NCI-H82 treated with DMSO at 0.1 percent for 48 hours (cell line): ENCODE results near the gene P2RY11.

Experiments
- DNase-seq: peaks from one replicate; lab custom pipeline; 2025; ENCODE audit not compliant: unreplicated experiment; lab: John Stamatoyannopoulos, UW

P2RY11 gene

DNA sequence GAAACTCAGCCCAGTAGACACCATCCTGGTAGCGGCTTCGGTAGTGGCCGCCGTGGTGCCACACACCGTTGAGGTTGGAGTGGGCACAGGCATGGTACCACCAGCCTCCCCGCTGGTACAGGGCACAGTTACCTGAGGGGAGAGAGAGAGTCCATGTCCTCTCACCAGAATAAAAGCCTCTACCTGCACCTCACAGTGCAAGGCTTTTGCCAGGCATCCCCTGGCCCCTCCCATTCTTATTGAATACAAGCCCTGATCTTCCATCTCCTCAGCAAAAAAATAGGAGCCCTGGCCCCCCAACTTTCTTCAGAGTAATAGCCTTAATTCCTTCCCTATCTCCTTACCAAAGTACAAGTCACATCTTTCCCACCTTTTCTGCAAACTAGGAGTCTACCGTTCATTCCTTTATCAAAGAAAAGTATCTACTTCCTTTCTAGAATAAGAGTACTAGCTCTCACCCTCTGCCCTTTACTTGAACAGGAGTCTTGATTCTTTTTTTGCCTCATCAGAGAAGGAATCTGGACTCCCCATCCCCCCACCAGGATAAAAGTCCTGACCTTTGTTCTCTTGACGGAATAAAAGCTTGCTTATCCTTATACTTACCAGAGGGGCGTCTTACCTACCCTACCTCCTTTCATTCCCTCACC lies 18.7 kb upstream of the P2RY11 start:
- no peak for DNase-seq

DNA sequence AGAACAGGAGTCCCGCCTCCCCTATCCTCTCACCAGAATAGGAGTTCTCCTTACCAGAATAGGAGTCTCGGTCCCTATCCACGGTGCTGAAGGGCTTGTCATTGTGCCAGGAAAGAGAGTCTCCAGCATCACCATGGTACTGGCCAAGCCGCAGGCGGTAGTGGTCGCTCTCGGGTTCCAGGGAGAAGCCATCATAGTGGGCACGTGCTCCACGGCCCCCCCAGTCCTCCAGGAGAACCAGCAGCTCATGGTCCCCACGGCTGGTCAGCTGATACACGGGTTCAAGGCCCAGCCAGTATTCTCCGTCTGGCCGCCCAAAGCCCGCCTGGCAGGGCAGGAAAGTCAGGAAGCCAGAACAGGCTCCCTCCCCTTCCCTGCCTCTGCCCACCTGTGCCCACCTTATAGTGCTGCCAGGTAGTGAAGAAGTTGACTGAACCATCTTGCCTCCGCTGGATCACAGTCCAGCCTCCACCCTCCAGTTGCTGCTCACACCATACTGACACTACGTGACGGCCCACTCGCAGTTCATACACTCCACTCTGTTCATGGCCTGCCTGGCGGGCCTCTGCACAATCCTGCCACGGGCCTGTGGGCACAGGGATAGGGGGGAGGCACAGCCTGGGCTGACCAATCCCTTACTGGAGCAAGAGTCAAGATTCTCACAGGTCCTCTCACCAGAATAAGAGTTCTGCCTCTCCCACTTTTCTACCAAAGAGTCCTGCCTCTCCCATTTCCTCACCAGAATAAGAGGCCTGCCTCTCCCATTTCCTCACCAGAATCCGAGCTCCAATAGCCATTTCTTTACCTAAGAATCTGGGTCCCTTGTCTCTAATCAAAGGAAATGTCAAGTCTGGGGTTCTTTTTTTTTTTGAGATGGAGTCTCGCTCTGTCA lies 18.0 kb upstream of the P2RY11 start:
- no peak for DNase-seq

DNA sequence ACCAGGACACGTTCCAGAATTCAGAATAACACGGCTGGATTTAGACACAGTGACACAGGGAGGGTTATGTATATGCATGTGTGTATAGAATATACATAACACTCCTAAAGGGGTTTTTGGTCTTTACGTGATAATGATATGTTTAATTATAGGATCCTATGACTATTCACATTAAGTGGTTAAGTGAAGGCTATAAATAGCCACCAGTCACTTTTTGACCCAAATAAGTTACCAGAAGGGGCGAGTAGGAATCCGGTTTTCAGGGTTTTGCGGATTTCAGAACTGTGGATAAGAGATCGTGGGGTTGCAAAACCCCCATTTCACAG lies 15.9 kb upstream of the P2RY11 start:
- no peak for DNase-seq

DNA sequence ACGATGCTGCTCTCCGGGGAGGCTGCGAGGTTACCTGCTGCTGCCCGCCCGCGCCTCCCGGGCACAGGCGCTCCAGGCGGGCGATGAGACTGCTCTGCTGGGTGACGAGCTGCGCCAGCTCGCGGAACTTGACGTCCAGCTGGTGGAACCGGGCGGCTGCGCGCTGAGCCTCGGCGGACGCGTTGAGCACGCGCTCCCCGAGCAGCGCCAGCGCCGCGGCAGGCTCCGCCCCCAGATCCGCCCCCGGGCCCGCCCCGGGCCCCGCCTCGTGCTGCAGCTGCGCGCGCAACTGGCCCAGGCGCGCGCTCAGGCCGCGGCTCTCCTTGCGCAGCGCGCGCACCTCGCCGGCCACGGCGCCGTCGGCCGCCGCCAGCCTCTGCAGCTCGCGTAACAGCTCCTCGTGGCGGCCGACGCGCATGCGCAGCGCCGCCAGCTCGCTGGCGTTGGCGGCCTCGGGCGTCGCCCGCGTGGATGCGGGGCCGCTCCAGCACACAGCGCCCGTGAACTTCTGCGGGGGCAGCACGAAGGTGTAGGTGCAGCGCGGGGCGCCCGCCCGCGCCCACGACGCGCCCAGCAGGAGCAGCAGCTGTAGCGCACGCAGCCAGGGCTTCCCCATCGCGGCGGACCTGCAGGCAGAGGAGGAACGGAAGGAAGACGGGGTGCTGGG lies 15.4 kb upstream of the P2RY11 start:
- DNase-seq: peak; percentile 31

DNA sequence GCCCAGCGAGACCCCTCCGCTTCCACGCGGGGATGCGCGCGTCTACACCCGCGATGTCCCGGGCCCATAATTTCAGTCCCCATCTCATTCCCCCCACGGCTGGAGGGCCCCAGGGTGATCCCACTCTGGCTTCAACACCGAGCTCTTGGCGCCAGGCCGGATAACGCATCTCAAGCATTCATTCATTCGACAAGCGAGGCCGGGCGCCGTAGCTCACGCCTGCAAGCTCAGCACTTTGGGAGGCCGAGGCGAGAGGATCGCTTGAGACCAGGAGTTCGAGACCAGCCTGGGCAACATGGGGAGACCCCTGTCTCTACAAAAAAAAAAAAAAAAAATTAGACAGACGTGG lies 14.9 kb upstream of the P2RY11 start:
- DNase-seq: no peak

DNA sequence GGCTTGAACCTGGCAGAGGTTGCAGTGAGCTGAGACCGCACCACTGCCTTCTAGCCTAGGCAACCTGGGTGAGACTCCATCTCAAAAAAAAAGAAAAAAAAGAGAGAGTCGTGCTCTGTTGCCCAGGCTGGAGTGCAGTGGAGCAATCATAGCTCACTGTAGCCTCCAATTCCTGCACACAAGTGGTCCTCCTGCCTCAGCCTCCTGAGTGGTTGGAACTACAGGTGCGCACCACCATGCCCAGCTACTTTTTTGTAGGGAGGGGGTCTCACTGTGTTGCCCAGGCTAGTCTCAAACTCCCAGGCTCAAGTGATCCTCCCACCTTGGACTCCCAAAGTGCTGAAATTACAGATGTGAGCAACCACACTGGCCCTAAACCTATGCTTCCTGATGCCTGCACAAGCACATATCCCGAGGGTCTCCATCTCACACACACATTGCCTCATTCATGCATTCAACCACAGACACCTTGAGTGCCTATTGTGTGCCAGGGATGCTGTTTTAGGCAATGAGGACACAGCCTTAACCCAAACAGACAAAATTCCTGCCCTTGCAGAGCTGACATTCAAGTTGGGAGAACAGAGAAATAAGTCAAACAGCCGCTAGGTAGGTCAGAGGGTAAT lies 11.2 kb upstream of the P2RY11 start:
- no peak for DNase-seq

DNA sequence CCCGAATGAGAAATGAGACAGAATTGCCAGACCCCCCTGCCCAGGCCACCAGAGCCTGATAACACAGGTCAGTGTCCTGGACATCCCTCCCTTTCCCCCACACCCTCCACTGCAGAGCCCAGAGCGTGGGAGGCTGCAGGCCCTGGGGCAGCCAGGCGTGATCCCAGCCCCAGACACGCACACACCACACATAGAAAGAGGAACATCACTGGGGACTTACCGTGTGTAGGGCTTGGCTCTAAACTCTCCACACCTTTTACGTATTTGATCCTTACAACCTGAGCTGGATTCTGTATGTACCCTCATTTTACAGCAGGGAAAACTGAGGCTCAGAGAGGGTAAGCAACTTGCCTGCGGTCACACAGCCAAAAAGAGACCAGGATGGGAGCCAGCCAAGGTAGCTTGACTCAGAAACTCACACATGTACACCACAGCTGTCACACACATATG lies 8.7 kb upstream of the P2RY11 start:
- DNase-seq: no peak

DNA sequence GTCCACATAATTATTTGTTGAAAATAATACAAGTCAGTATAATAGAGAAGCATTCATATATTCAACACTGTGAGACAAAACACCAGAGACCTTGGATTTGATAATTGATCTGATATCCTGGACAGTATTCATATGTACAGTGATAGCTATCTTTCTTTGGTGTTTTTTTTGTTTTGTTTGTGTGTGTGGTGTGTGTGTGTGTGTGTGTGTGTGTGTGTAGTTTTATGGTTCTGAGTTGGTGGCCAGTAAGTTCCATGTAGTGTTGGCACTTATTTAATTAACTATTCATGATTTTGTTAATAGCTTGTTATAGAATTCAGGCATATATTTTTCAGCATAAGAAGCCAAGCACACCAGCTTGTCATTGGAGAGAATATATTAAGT lies 7.4 kb upstream of the P2RY11 start:
- DNase-seq: no peak

DNA sequence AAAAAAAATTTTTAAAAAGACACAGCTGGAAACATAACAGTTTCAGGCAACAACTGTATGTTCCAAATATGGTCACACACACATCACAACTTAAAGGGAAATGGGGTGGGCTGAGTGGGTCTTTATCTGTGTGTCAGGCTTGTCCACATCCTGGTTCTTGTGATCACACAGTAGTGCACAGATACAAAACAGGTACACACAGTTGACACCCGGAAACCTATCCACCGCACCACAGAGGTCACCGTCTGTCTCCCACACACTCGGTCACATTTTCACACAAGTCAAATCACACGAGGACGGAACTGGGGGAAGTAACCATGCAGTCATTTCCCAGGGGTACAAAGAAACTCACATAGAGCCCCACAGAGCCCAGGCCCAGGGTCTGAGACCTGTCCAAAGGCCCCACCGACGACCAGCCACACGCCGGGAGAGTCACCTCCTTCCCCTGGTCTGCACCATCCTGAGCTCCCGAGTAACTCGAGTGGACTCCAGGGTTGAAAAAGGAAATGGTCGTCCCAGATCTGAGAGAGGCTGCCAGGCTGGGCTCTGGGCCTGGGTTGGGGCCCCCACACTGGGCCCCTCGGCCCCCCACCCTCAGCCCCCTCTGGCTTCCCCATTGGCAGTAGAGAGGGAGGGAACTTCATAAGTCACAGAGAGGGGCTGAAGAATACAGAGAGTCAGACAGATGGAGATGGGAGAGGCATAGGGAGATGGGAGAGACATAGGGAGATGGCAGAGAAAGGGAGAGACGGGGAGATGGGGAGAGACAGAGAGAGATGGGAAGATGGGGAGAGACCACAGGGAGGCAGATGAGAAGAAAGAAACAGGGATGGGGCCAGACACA lies 6.6 kb upstream of the P2RY11 start:
- no peak for DNase-seq

DNA sequence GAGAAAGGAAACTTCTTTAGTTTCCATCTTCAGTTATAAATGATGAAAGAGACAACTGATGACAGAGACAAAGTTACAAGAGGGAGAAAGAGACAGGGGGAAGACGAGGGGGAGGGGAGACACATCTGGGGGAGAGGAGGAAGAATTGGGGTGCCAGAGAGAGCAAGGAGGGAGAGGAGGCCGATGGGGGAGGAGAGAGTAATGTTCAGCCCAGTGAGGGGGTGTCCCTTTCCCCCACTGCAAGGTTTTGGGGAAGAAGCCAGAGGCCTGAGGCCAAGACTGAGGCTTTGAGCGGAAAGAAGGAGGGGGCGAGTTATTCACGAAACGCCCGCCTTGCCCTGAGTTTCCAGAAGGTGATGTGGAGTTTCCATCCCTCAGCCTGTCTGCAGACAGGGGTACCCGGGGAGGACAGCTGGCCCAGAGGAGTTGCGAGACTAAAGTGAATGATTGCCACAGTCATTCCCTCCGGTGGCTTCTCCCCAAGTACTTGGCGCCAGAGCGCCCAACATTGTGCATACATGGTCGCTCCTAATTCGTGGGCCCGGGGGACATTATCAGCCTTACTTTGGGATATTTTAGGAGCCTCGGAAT lies 5.9 kb upstream of the P2RY11 start:
- no peak for DNase-seq

DNA sequence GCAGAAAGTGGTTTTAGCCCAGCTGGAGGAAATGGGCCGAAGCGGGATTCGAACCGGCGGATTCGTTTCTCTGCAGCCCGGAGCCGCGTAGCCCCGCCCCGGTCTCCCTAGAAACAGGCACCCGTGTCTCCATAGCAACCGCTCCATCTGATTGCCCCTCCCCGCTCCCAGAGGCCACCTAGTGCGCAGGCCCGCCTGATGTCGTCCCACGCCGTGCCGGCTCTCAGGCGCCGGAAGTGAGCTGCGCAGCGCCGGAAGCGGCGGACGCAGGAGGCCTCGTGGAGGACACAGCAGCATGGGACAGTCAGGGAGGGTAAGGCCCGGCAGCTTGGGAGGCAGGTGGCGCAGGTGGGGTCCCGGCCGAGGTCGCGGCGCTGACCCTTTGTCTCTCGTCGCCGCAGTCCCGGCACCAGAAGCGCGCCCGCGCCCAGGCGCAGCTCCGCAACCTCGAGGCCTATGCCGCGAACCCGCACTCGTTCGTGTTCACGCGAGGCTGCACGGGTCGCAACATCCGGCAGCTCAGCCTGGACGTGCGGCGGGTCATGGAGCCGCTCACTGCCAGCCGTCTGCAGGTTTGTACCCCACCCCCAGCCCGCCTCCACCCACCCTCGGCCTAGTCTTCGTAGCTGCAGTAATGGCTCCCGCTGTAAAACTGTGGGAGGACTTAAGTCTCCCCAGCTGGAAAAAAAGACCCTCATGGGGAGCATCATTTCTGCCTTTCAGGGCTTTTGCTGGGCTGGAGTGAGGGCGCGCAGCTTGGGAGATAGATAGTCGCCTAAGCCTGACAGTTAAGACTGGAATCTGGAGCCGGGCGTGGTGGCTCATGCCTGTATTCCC lies 5.2 kb upstream of the P2RY11 start, which contains the start of gene PPAN:
Gene PPAN (plus strand): TSS at position 263 of the 837 bp plus-strand sequence. CDS start 33 bp downstream, at position 296.
- peak; percentile 90 for DNase-seq

DNA sequence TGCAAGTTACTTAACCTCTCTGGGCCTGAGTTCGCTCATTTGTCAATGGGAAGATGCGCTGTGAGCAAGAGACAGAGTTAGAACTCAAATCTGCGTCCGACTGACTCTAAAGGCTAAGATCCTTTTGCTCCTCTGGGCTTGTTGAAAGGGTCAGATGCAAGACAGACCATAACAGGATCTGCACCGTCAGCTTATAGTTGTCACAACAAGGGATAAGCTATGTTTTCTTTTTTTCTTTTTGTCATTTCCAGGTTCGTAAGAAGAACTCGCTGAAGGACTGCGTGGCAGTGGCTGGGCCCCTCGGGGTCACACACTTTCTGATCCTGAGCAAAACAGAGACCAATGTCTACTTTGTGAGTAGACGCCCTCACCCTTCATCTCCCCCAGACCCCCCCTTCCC lies 4.2 kb upstream of the P2RY11 start:
- DNase-seq: no peak

DNA sequence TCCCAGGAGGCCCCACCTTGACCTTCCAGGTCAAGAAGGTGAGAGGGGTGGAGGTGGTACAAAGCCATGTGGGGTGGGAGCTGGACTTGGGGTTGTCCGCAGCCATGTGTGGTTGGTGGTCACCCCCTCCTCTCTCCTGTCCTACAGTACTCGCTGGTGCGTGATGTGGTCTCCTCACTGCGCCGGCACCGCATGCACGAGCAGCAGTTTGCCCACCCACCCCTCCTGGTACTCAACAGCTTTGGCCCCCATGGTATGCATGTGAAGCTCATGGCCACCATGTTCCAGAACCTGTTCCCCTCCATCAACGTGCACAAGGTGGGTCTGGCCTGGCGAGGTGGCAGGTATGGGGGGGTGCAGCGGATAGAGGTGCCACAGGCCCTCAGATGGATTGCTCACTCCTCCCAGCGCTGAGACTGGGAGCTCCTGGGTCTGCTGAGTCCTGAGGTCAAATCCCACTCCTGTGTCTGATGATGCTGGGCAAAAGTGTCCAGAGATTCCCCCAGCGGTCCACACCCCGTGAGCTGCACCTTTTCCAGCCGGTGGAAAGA lies 3.6 kb upstream of the P2RY11 start:
- DNase-seq: no peak

DNA sequence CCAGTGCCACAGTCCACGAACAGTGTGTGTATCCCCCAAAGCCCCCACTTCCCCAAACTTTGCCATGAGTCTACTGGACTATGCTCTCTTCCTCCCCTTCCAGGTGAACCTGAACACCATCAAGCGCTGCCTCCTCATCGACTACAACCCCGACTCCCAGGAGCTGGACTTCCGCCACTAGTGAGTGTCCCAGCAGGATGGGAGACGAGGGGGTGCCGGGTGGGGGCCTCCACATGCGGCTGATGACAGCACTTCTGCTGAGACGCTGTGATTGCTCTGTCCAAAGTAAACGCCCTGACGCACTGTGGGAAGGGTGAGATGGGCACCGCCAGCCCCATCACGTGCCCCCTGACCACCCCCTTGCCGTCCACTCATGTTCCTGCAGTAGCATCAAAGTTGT lies 2.0 kb upstream of the P2RY11 start:
- DNase-seq: no peak

DNA sequence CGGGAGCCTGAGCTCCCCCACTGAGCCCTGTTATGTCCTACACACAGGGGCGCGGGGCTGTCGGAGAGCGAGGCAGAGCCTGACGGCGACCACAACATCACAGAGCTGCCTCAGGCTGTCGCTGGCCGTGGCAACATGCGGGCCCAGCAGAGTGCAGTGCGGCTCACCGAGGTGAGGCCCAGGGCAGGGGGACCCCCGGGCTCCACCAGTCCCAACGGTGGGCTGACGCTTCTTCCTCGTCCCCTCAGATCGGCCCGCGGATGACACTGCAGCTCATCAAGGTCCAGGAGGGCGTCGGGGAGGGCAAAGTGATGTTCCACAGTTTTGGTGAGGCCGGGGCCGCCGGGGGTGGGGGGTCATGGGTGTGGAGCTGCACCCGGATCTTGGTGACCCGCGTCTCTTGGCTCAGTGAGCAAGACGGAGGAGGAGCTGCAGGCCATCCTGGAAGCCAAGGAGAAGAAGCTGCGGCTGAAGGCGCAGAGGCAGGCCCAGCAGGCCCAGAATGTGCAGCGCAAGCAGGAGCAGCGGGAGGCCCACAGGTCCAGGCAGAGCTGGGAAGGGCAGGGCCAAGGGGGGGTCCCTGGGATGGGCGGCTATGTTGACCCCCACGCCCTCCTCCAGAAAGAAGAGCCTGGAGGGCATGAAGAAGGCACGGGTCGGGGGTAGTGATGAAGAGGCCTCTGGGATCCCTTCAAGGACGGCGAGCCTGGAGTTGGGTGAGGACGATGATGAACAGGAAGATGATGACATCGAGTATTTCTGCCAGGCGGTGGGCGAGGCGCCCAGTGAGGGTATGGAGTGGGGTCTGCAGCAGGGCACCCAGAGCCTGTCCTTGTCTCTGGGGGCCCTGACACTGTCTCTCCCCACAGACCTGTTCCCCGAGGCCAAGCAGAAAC lies 1.2 kb upstream of the P2RY11 start:
- DNase-seq: no peak

DNA sequence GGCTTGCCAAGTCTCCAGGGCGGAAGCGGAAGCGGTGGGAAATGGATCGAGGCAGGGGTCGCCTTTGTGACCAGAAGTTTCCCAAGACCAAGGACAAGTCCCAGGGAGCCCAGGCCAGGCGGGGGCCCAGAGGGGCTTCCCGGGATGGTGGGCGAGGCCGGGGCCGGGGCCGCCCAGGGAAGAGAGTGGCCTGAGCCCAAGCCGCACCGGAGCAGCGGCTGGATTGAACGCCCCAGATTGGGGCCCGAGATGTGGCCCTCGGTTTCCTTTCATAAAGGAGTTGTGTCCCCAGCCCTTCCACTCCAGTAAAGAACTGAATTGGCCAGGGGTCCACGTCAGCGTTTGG lies 548 bp upstream of the P2RY11 start:
- DNase-seq: no peak

DNA sequence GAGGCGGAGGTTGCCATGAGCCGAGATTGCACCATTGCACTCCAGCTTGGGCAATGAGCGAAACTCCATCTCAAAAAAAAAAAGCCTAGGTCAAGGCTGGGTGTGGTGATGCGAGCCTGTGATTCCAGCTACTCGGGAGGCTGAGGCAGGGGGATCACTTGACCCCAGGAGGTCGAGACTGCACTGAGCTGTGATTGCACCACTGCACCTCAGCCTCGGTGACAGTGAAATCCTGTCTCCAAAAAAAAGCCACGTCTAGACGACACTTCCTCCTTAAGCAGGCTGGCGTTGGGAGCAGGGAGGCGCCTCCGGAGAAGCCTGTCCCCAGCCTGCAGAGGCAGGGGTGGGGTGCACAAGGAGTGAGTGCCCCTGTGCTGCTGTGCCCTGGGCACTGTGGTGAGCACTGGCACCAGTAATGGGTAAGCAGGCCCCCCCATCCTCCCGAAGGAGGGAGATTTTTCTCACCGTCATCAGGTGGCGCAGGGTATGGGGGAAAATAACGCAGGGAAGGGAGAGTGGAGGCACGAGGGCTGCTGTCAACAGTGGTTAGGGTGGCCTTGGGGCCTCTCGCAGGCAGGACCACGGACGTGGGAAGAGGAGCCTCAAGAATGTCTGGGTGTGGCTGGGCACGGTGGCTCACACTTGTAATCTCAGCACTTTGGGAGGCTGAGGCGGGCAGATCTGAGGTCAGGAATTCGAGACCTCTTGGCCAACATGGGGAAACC lies 706 bp downstream of the P2RY11 start:
- DNase-seq: no peak
